ENCODE results near the gene GEMIN7.

DNA sequence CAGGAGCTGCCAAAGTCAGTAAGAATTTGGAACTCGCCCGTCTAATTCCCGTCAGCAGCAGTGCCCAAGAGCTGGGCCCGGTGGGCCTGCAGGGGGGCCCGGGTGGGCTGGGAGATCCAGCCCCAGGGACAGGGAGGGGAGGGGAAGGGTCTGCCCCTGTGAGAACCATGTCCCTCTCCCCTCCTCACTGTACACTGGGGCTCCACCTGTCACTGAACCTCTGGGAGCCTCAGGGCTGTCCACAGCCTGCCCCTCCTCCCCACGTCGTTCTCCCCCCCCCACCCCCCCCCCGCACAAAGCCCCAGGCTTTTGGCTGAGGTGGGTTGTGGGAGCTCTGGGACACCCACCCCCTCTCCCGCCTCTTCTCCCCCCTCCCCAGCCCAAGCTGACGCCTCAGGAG is 11.0 kb upstream of the GEMIN7 start:
- TF ChIP-seq, protein P1, sequence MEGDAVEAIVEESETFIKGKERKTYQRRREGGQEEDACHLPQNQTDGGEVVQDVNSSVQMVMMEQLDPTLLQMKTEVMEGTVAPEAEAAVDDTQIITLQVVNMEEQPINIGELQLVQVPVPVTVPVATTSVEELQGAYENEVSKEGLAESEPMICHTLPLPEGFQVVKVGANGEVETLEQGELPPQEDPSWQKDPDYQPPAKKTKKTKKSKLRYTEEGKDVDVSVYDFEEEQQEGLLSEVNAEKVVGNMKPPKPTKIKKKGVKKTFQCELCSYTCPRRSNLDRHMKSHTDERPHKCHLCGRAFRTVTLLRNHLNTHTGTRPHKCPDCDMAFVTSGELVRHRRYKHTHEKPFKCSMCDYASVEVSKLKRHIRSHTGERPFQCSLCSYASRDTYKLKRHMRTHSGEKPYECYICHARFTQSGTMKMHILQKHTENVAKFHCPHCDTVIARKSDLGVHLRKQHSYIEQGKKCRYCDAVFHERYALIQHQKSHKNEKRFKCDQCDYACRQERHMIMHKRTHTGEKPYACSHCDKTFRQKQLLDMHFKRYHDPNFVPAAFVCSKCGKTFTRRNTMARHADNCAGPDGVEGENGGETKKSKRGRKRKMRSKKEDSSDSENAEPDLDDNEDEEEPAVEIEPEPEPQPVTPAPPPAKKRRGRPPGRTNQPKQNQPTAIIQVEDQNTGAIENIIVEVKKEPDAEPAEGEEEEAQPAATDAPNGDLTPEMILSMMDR (IDR thresholded peaks at IDR 0.05; ENCODE audit: low read length), result no peak
- no peak for TF ChIP-seq EZH2 (IDR thresholded peaks at IDR 0.05; ENCODE audit: borderline replicate concordance, low read length)

Measured in OCI-LY1 (cell line).